Stomach smooth muscle (tissue), 2 donors: ENCODE measurements around the gene RBM47.
A peak's percentile ranks its signal among the peaks of the same experiment; 100 is the strongest.
"Not testable (repeated sequence)": the region's sequence is repeated elsewhere in the genome, so short reads cannot be mapped to it uniquely, and the experiment has no call there.

Experiments used
- H3K27ac ChIP-seq: one replicate; pipeline ENCODE4 v1.7.0; 2013; ENCODE audit warnings: mild to moderate bottlenecking, low read length, inconsistent platforms
- H3K27me3 ChIP-seq, 2 donors: one replicate each; pipeline ENCODE4 v1.7.0; 2013; ENCODE audit warnings: low read length in 2 of 2; ENCODE audit not compliant: insufficient read depth in 2 of 2, control insufficient read depth in 1 of 2
- H3K36me3 ChIP-seq, 2 donors: one replicate each; pipeline ENCODE4 v1.7.0; 2013; ENCODE audit warnings: low read length in 2 of 2; ENCODE audit not compliant: control insufficient read depth in 2 of 2, insufficient read depth in 2 of 2
- H3K4me1 ChIP-seq: one replicate; pipeline ENCODE4 v1.7.0; 2013; ENCODE audit warnings: low read length; ENCODE audit not compliant: control insufficient read depth, insufficient read depth
- H3K4me3 ChIP-seq, 2 donors: one replicate each; pipeline ENCODE4 v1.7.0; 2013; ENCODE audit warnings: low read length in 2 of 2
- H3K9ac ChIP-seq, 2 donors: one replicate each; pipeline ENCODE4 v1.7.0; 2013; ENCODE audit warnings: low read length in 2 of 2, mild to moderate bottlenecking in 1 of 2
- H3K9me3 ChIP-seq, 2 donors: one replicate each; pipeline ENCODE4 v1.7.0; 2013; ENCODE audit warnings: low read length in 2 of 2; ENCODE audit not compliant: control insufficient read depth in 2 of 2
- donor health status: healthy.
- donor health status: Pancreatic carcinoma.

RBM47 gene

DNA sequence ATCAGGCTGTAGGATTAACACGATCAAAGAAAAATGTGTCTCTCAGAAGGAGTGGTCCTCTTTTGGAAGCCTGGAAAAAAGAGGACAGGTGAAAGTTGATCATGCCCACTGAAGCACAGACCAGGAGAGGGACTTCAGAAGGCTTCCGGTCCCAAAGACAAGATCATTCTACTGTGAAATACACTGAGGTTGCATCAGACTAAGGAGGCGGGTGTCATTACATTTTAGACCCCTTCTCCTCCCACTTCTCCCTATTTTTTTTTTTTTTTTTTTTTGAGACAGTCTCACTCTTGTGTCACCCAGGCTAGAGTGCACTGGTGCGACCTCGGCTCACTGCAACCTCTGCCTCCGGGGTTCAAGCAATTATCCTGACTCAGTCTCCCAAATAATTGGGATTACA lies 67.5 kb downstream of the RBM47 start:
- Histone ChIP-seq H3K9ac (no peak overlapping the region), H3K4me3 (no peak overlapping the region), H3K27ac (no peak overlapping the region), H3K27me3 (no peaks in the 10 kb centered on the region), H3K36me3 (no peaks in the 10 kb centered on the region), H3K9me3 (no peaks in the 10 kb centered on the region), H3K4me1 (peaks cover 5% of the 10 kb centered on the region)

DNA sequence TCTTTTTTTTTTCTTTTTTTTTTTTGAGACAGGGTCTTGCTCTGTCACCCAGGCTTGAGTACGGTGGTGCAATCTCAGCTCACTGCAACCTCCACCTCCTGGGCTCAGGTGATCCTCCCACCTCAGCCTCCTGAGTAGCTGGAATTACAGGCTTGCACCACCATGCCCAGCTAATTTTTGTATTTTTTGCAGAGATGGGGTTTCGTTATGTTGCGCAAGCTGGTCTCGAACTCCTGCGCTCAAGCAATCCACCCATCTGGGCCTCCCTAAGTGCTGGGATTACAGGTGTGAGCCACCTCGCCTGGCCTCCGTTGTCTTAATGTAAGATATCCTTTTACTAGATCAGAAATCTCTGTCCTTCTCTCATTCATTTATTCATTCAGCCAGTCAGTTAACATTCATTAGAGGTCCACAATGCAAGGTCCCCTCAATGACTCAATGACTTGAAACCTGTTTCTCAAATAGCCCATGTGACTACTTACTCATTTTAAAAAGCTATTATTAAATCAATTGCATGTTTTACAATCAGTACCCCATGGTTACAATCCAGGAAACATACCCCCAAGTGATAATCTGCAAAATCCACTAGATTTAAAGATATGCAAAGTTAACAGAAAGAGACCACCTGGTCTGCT lies 68.0 kb downstream of the RBM47 start:
- H3K4me3 ChIP-seq, H3K36me3 ChIP-seq, H3K9me3 ChIP-seq, H3K27ac ChIP-seq, H3K27me3 ChIP-seq, H3K9ac ChIP-seq, H3K4me1 ChIP-seq: not testable (repeated sequence)

DNA sequence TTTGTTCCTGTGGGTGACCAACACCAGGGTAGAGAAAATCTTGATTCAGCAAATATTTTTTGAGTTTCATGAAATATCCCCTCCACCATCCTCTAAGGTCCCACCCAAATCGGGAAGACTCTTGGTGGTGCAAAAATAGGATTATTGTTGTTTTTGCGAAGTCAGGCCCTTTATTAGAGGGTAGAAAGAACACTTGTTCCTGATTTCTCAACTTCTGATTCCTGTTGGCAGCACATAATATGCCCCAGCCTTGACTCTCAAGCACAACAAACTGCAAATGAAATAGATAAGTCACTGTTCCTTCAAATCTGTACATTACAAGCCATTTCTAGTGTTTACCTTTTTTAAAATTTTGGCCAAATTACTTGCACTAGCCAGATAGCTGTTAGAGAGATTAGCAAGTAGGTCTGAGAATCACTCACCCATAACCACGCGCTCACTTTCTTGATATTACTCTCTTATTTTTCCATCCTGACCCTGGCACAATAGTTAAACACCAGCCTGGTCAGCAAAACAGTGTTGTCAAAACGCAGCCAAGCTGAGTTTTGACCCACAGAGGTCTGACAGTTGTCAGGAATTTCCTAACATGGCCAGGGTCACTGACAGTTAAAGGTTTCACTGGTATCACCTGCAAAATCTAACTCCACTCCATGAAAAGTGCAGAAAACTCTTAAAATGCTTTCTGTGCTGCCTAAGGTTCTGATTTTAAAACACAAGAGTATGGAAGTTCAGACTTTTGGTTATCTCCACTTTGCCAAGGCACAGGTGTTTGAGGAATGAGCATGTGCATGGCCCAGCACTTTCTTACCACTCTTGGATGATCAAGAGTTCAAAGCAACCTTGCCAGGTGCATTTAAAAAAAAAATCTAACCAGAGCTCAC lies 69.8 kb downstream of the RBM47 start:
- H3K36me3 ChIP-seq, result no peaks in the 10 kb centered on the region
- no peak overlapping the region for H3K4me3 ChIP-seq
- H3K4me1 ChIP-seq, result peaks cover 2% of the 10 kb centered on the region
- H3K9me3 ChIP-seq, result no peaks in the 10 kb centered on the region
- H3K9ac ChIP-seq, result no peak overlapping the region
- no peaks in the 10 kb centered on the region for H3K27me3 ChIP-seq
- no peak overlapping the region for H3K27ac ChIP-seq

DNA sequence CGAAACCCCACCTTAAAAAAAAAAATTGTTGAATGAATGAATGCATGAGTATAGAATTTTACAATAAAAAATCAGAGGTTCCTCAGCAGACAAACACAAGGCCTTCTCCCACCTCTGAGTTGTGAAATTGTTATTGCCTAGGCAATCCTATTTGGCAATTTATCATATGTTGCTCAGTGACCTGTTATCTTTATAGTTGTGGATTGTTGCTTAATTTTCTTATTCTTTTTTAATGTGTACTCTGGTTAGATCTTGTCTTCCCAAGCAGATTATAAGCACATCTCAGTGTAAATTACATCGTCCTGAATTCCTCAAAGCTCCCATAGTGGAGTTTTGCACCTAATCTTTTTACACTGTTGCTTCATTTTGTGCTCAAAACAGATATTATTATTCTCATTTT lies 71.9 kb downstream of the RBM47 start:
- H3K4me3 ChIP-seq, result no peak overlapping the region
- no peak overlapping the region for H3K27ac ChIP-seq
- H3K4me1 ChIP-seq, result no peaks in the 10 kb centered on the region
- H3K9ac ChIP-seq, result no peak overlapping the region
- H3K36me3 ChIP-seq, result no peaks in the 10 kb centered on the region
- no peaks in the 10 kb centered on the region for H3K9me3 ChIP-seq
- no peaks in the 10 kb centered on the region for H3K27me3 ChIP-seq

DNA sequence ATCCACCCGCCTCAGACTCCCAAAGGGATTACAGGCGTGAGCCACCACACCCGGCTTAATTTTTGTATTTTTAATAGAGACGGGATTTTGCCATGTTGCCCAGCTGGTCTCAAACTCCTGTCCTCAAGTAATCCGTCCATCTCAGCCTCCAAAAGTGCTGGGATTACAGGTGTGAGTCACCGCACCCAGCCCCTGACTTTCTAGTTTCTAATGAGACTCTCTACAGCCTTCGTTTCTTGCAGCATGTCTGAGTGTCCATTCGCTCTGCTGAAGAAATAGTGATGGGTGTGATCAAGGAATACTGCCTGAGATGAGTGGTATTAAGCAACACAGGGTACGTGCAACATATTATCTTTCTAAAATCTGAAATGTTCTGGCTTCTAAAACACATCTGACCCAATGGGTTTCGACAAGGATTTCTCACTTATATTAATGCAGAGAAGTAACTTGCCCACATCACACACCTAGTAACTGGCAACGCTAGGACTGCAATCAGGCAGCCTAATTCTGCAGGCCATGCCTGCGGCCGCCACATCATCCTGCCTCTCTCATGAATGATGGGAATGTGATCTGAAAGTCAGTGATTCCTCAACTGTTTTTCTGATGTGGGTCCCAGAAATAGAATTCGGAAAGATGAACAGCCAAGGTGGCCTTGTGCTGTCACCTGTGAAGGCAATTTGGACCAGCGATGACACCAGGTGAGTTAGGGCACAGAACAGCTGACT lies 74.3 kb downstream of the RBM47 start:
- Histone ChIP-seq H3K36me3 (no peaks in the 10 kb centered on the region), H3K9me3 (no peaks in the 10 kb centered on the region), H3K4me3 (no peak overlapping the region), H3K27me3 (no peaks in the 10 kb centered on the region), H3K27ac (no peak overlapping the region), H3K9ac (no peak overlapping the region), H3K4me1 (no peaks in the 10 kb centered on the region)

DNA sequence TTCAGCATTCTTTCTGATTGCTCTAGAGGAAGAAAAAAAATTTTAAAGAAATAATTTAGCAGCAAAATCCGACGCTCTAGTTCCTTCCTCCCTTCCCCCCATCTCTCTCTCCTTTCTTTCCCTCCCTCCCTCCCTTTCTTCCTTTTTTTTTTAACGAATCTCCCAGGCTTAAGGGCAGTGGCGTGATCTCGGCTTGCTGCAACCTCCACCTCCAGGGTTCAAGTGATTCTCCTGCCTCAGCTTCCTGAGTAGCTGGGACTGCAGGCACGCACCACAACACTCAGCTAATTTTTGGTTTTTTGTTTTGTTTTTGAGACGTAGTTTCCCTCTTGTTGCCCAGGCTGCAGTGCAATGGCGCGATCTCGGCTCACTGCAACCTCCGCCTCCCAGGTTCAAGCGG lies 75.0 kb downstream of the RBM47 start:
- H3K27me3 ChIP-seq, H3K36me3 ChIP-seq, H3K27ac ChIP-seq, H3K9me3 ChIP-seq, H3K4me1 ChIP-seq, H3K4me3 ChIP-seq, H3K9ac ChIP-seq: not testable (repeated sequence)

DNA sequence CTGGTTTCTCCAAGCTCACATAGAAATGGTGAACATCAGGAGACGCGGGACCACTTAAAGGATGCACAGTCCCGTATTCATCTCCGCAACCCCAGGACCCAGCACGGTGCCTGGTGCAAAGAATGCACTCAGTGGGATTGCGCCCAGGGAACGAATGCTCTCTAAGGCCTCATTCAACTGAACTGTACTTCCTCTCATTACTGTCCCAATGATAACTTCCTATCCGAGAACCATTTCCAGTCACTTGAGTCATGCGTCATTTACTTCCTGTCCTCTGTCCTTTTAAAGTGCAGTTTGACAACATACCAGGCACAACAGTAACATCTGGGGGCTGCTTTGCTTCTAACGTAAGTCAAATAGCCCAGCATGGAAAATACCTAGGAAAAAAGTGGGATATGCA lies 75.7 kb downstream of the RBM47 start:
- Histone ChIP-seq H3K4me1 (no peaks in the 10 kb centered on the region), H3K27ac (no peak overlapping the region), H3K9ac (no peak overlapping the region), H3K4me3 (no peak overlapping the region), H3K36me3 (no peaks in the 10 kb centered on the region), H3K9me3 (no peaks in the 10 kb centered on the region), H3K27me3 (no peaks in the 10 kb centered on the region)

DNA sequence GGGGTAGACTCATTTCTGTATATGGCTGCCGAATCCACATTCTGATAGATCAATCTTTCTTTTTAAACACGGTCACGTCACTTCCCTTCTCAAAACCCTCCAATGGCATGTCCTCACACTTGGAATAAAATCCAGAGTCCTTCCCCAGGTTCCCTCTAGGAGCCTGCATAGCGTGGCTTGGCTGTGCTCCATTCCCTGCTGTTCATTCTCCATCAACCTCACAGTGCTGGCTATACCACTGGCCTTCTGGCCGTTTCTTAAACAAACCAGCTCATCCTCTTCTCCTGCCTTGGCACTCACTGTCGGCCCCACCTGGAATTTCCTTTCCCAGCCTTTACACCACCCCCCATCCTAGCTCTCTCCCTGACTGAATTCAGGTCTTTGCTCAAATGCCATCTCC lies 77.1 kb downstream of the RBM47 start:
- Histone ChIP-seq H3K27ac (no peak overlapping the region), H3K27me3 (no peaks in the 10 kb centered on the region), H3K36me3 (no peaks in the 10 kb centered on the region), H3K9me3 (no peaks in the 10 kb centered on the region), H3K4me3 (no peak overlapping the region), H3K4me1 (no peaks in the 10 kb centered on the region), H3K9ac (no peak overlapping the region)

DNA sequence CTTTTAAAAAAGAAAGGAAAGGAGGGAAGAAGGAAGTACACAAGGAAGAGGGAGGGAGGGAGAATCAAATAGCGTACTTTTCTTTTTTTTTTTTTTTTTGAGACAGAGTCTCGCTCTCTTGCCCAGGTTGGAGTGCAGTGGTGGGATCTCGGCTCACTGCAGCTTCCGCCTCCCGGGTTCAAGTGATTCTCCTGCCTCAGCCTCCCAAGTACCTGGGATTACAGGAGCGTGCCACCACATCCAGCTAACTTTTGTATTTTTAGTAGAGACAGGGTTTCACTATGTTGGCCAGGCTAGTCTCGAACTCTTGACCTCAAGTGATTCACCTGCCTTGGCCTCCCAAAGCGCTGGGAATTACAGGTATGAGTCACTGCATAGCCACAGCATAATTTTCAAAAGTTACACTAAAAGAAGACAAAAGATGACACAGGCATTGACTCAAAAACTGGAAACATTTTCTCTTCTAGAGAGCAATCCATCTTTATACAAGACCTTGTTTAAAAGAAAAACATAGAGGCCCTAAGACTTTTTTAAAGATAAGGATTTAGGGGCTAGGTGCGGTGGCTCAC lies 78.0 kb downstream of the RBM47 start:
- not testable (repeated sequence) for H3K9me3 ChIP-seq, H3K36me3 ChIP-seq, H3K27me3 ChIP-seq, H3K4me1 ChIP-seq, H3K27ac ChIP-seq
- peak overlapping the region in 1 of 2 donors; percentile 53 for H3K9ac ChIP-seq
- H3K4me3 ChIP-seq, result peak overlapping the region in 1 of 2 donors; percentile 47

DNA sequence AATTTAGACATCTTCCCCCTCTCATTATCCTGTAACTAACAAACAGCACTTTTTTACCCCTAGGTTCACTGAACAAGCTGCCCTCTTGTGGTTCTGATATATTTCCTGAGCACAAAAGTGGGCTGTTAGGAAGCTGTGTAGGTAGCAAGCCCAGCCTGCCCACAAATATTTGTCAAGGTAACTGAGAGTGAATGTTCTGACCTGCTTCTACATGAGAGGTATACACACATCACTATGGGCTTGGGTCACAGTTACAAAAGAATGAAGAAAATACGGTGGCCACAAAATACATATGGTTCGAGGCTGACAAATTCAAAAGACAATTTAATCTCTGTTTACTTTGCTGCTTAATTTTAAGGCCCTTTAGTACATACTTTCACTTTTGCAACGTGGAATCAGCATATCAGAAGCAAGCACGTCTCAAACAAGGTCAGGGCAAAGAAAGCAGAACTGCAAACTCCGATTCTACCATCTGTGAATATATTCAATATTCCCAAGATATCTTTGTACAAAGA lies 78.7 kb downstream of the RBM47 start:
- Histone ChIP-seq H3K4me3 (peak overlapping the region in 1 of 2 donors; percentile 47), H3K27me3 (no peaks in the 10 kb centered on the region), H3K9me3 (no peaks in the 10 kb centered on the region), H3K4me1 (no peaks in the 10 kb centered on the region), H3K36me3 (no peaks in the 10 kb centered on the region), H3K9ac (peak overlapping the region in 1 of 2 donors; percentile 53), H3K27ac (no peak overlapping the region)
